Omental fat pad (tissue), 4 donors: ENCODE results near the gene FOXP1. TPM values are rescaled to one million over a fixed set of nuclear protein-coding genes. Genes with fewer than 3 reads are reported as not detected.

Experiments
- ATAC-seq: fragments of 150-250 bp; one replicate; pipeline ENCODE4 v1.9.1; 2016; ENCODE audit warnings: mild to moderate bottlenecking, moderate library complexity; ENCODE audit not compliant: low FRiP score
- DNase-seq: peaks from one replicate; pipeline ENCODE4 v3.0.0-alpha.2; 2019; ENCODE audit warnings: low spot score
- CTCF ChIP-seq, 3 donors: fragments of 450-650 bp; IDR thresholded peaks; one replicate each; pipeline ENCODE4 v1.5.1; 2016 to 2017; ENCODE audit warnings: antibody characterized with exemption in 3 of 3, mild to moderate bottlenecking in 3 of 3, moderate library complexity in 2 of 3
- total RNA-seq, 4 donors: library from RNA; depleted of rRNA; stranded (reverse); fragments of >200 nt; gene quantifications; one replicate each; pipeline ENCODE4 v1.1.0, GENCODE V29; 2016

The FOXP1 gene
- total RNA-seq, 4 donors from 2014 or later, result 72.4 to 128 (median 76.7) TPM

DNA sequence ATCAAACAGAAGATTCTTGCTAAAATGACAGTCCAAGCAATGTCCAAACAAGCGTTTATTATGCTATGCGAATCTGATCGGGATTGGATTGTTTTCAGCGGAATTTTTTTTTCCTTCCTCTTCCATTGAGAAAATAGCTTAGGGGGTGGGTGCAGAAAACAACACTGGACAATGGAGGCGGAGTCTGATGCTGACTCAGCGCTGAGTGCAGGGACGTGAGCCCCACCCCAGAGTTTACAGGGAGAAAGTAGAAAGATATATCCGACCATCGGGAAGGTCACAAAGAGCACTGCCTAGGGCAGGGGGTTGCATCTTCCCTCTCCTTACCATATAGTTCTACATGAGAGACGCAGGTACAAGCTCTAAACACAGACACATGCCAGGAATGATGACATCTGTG is 117.0 kb downstream of the FOXP1 start:
- TF ChIP-seq CTCF (IDR thresholded peaks at IDR 0.05), result no peak
- no peak for DNase-seq
- ATAC-seq, result no peak

GRCh38 chr3:71465371-71466036 is 118.0 kb downstream of the FOXP1 start:
- DNase-seq, result no peak
- TF ChIP-seq CTCF (IDR thresholded peaks at IDR 0.05), result no peak
- ATAC-seq, result no peak

GRCh38 chr3:71464613-71465012 is 118.9 kb downstream of the FOXP1 start:
- no peak for ATAC-seq
- DNase-seq, result no peak
- no peak for TF ChIP-seq CTCF (IDR thresholded peaks at IDR 0.05)

- DNase-seq, result no peak
- ATAC-seq, result no peak
- TF ChIP-seq CTCF (IDR thresholded peaks at IDR 0.05), result no peak
Observed at GRCh38 chr3:71463617-71464016, 119.9 kb downstream of the FOXP1 start.

DNA sequence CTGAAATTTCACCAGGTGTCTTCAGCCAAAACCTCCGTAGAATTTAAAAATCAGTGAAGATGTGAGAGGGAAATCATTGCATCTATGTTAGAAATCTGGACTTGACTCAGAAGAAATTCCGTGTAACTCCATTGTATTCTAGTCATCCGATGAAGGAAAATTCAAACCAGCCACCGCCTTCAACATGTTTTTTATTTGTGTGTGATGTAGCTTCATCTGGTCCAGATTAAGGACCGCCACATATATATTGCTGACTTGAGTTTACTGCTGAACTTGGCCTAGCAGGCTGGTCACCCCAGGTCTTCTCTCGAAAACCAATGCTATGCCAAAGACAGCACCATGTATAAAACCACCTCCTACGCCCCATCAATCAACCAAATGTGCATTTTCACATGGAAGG is 120.9 kb downstream of the FOXP1 start:
- no peak for TF ChIP-seq CTCF (IDR thresholded peaks at IDR 0.05)
- ATAC-seq, result no peak

GRCh38 chr3:71461749-71462483 is 121.6 kb downstream of the FOXP1 start:
- DNase-seq (no peak), ATAC-seq (no peak)
- no peak for TF ChIP-seq CTCF (IDR thresholded peaks at IDR 0.05)

More for the DNA sequence above, 120.9 kb downstream of the FOXP1 start:
- no peak for DNase-seq

- TF ChIP-seq CTCF (IDR thresholded peaks at IDR 0.05), result no peak
- ATAC-seq, result no peak
- no peak for DNase-seq
Observed at GRCh38 chr3:71461114-71461513, 122.4 kb downstream of the FOXP1 start.
